Measurements from ENCODE around the gene PTCH2. TPM values are rescaled to one million over a fixed set of nuclear protein-coding genes. Genes with fewer than 3 reads are reported as not detected.
A peak's percentile ranks its signal among the peaks of the same experiment; 100 is the strongest.
"Not testable (repeated sequence)": the region's sequence is repeated elsewhere in the genome, so short reads cannot be mapped to it uniquely, and the experiment has no call there.

Gene PTCH2
- total RNA-seq, 1 donor from 2014 or later = 1.4 TPM

DNA sequence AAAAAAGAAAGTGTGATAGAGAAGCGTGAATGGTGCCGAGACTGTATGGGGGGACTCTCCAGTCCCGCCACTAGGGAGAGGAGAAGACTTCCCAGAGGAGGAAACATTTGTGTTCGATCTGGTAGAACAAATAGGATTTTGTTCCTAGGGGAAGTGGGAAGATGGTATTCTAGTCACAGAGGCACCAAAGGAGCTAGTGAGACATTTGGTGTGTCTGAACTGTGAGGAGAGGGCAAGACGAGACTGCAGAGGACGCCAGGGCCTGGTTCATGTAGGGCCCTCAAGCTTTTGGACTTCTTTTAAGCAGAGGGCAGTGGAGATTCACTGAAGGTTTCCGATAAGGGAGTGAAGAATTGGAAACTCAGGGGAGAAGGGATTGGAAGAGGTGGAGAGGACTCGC is 31.8 kb downstream of the PTCH2 start:
- H3K9me3 Mint-ChIP-seq (ENCODE audit: unreplicated experiment) = no peaks in the 10 kb centered on the region
- H3K27me3 Mint-ChIP-seq (ENCODE audit: unreplicated experiment) = no peaks in the 10 kb centered on the region
- TF ChIP-seq, protein P1, sequence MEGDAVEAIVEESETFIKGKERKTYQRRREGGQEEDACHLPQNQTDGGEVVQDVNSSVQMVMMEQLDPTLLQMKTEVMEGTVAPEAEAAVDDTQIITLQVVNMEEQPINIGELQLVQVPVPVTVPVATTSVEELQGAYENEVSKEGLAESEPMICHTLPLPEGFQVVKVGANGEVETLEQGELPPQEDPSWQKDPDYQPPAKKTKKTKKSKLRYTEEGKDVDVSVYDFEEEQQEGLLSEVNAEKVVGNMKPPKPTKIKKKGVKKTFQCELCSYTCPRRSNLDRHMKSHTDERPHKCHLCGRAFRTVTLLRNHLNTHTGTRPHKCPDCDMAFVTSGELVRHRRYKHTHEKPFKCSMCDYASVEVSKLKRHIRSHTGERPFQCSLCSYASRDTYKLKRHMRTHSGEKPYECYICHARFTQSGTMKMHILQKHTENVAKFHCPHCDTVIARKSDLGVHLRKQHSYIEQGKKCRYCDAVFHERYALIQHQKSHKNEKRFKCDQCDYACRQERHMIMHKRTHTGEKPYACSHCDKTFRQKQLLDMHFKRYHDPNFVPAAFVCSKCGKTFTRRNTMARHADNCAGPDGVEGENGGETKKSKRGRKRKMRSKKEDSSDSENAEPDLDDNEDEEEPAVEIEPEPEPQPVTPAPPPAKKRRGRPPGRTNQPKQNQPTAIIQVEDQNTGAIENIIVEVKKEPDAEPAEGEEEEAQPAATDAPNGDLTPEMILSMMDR (IDR thresholded peaks at IDR 0.05) = no peak
- H3K36me3 Mint-ChIP-seq (ENCODE audit: unreplicated experiment) = peaks cover 16% of the 10 kb centered on the region
- peak overlapping the region; percentile 100 for H3K27ac Mint-ChIP-seq (ENCODE audit: unreplicated experiment)
- no peak for DNase-seq (ENCODE audit: extremely low spot score, unreplicated experiment)
- H3K4me3 Mint-ChIP-seq (ENCODE audit: unreplicated experiment) = peak overlapping the region; percentile 44
- H3K4me1 Mint-ChIP-seq (ENCODE audit: unreplicated experiment) = peaks cover 75% of the 10 kb centered on the region

DNA sequence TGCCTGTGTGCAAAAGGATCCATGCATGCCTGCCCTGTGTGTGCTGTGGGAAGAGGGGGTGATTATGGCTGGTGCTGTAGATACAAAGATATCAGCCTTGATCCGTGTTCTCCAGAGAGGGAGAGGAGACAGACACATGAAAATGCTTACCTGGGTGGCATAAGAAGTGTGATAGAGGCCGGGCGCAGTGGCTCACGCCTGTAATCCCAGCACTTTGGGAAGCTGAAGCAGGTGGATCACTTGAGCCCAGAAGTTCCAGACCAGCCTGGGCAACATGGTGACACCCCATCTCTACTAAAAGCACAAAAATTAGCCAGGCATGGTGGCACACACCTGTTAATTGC is 32.3 kb downstream of the PTCH2 start:
- DNase-seq (ENCODE audit: extremely low spot score, unreplicated experiment); H3K9me3 Mint-ChIP-seq (ENCODE audit: unreplicated experiment); H3K27me3 Mint-ChIP-seq (ENCODE audit: unreplicated experiment): not testable (repeated sequence)
- peak overlapping the region; percentile 100 for H3K27ac Mint-ChIP-seq (ENCODE audit: unreplicated experiment)
- H3K36me3 Mint-ChIP-seq (ENCODE audit: unreplicated experiment) = peaks cover 15% of the 10 kb centered on the region
- H3K4me3 Mint-ChIP-seq (ENCODE audit: unreplicated experiment) = peak overlapping the region; percentile 35
- peaks cover 75% of the 10 kb centered on the region for H3K4me1 Mint-ChIP-seq (ENCODE audit: unreplicated experiment)

DNA sequence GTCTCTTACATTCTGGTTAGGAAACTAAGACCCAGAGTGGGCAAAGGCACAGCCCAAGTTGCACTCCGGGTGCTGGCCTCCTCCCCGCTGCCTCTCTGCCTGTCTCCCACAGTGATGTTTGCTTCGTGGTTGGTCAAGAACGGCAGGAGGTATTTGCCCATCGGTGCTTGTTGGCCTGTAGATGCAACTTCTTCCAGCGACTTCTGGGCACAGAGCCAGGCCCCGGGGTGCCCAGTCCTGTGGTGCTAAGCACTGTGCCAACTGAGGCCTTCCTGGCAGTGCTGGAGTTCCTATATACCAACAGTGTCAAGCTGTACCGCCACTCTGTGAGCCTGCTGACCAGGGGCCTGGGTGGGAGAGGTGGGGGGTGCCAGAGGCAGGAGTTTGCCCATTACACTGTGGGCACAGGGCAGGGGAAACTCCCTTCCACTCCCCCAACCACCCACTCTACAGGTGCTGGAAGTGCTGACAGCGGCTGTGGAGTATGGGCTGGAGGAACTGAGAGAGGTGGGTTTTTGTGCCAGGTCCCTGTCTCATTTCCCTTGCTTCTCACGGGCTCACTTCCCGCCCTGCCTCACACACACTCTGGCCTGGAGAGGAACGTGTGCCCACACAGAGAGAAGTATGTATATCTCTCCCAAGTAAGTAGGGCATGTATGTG is 32.8 kb downstream of the PTCH2 start:
- DNase-seq (ENCODE audit: extremely low spot score, unreplicated experiment) = peak; percentile 97
- Mint-ChIP-seq H3K4me1 (ENCODE audit: unreplicated experiment) (peaks cover 77% of the 10 kb centered on the region), H3K27ac (ENCODE audit: unreplicated experiment) (peak overlapping the region; percentile 100), H3K4me3 (ENCODE audit: unreplicated experiment) (peak overlapping the region; percentile 71), H3K36me3 (ENCODE audit: unreplicated experiment) (peaks cover 11% of the 10 kb centered on the region), H3K27me3 (ENCODE audit: unreplicated experiment) (no peaks in the 10 kb centered on the region), H3K9me3 (ENCODE audit: unreplicated experiment) (no peaks in the 10 kb centered on the region)
- TF ChIP-seq, protein P1 (IDR thresholded peaks at IDR 0.05) = no peak

DNA sequence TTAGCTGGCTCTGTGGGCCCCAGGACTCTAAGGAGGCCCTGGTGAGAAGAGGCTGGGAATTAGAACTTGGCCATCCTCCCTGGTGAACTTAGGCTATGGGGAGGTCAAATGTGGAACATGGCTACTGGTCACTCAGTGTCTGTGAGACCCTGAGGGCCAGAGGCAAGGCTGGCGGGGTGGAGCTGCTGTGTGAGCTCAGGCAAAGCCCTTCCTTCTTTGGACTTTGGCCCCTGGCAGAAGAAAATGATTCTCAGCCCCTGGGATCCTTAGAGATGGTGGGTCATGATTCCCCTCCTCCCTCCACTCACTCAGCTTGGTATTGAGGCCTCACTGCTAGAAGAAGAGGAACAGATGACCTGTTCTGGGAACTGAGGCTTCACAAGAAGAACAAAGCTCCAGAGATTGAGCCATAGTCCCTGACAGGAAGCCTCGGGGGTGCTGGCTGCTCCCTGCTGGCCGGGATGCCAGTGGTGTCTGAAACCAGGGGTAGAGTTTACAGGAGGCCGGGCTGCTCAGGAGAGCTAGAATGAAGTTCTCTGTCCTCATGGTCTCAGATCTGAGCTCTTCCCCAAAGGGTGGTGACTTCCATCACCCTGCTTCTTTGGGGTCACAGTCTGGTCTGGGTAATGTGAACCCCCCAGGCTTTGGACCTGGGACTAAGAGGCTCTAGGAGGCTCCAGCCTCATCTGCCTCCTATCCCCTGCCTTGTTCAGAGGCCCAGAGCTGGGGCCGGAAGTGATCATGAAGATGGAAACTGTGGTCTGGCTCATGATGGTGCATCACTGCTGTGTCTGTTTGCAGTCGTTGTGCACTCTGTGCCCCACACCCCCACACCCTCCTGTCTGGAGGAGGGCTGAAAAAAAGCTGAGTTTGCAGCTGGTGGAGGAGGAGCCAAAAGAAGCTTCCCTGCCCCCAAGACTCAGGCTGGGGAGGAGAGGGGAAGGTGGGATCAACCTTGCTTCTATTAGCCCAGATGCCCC is 33.8 kb downstream of the PTCH2 start:
- Mint-ChIP-seq H3K9me3 (ENCODE audit: unreplicated experiment) (no peaks in the 10 kb centered on the region), H3K4me1 (ENCODE audit: unreplicated experiment) (peaks cover 73% of the 10 kb centered on the region), H3K27me3 (ENCODE audit: unreplicated experiment) (no peaks in the 10 kb centered on the region), H3K27ac (ENCODE audit: unreplicated experiment) (peak overlapping the region; percentile 100), H3K36me3 (ENCODE audit: unreplicated experiment) (peaks cover 8% of the 10 kb centered on the region), H3K4me3 (ENCODE audit: unreplicated experiment) (peak overlapping the region; percentile 71)
- TF ChIP-seq, protein P1 (IDR thresholded peaks at IDR 0.05) = peak; percentile 13
- no peak for DNase-seq (ENCODE audit: extremely low spot score, unreplicated experiment)

DNA sequence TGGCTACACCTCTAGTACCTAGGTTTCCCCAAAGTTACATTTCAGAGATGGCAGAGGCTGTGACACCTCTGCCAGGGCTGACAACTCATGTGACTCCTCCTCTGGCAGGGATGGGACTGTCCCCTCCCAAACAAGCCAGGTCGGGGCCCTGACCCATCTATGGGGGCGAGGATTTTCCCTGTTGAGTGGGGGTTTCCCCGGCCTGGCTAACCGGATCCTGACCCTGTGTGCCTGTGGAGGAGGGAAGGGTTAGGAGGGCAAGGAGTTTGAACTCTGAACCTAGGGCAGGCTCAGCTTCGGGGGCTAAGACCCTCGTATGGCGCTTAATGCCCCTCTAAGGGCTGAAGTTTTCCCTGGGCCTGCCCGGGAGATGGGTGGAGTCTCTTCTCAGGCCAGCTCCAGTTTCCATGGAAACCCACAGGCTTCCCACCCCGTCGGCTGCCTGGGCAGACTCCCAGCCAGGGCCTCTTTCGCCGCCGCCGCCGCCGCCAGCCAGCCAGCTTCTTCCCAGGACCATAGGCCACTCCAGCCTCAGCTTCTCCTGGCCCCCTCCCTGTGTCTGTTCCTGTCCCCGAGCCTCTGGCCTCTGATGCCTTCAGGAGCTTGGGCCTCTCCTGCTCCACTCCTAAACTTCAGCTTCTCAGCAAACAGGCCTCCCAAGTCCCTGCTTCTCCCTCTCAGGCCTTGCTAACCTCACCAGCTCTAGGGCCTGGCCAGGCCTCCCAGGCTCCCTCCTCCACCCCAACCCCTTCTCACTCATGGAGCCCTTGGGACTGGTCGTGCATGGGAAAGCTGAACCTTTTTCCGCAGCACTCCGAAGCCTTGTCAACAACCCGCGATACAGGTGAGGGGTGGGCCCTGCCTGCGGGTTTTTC is 34.8 kb downstream of the PTCH2 start, which contains the start of gene BTBD19:
Gene BTBD19, plus strand, starts transcription at position 461 of the 875 bp plus-strand sequence. Its CDS starts 298 bp downstream, at position 759.
- peaks cover 70% of the 10 kb centered on the region for H3K4me1 Mint-ChIP-seq (ENCODE audit: unreplicated experiment)
- peaks cover 10% of the 10 kb centered on the region for H3K36me3 Mint-ChIP-seq (ENCODE audit: unreplicated experiment)
- H3K4me3 Mint-ChIP-seq (ENCODE audit: unreplicated experiment) = peak within 1 kb of the TSS; percentile 71
- peak; percentile 97 for DNase-seq (ENCODE audit: extremely low spot score, unreplicated experiment)
- no peaks in the 10 kb centered on the region for H3K27me3 Mint-ChIP-seq (ENCODE audit: unreplicated experiment)
- H3K27ac Mint-ChIP-seq (ENCODE audit: unreplicated experiment) = peak within 1 kb of the TSS; percentile 100
- TF ChIP-seq, protein P1 (IDR thresholded peaks at IDR 0.05) = no peak
- H3K9me3 Mint-ChIP-seq (ENCODE audit: unreplicated experiment) = no peaks in the 10 kb centered on the region
